ENCODE results near the gene PTPRE. TPM values are rescaled to one million over a fixed set of nuclear protein-coding genes. Genes with fewer than 3 reads are reported as not detected.

Gene PTPRE
- polyA plus RNA-seq, 1 donor from 2014 or later: 4.1 TPM

GRCh38 chr10:128027306-128027705 lies 120.4 kb downstream of the PTPRE start:
- no peaks in the 10 kb centered on the region for H3F3A ChIP-seq (ENCODE audit: insufficient read depth, low read length, poor library complexity, severe bottlenecking)
- TF ChIP-seq POLR2AphosphoS5 (IDR thresholded peaks at IDR 0.05) (no peak), RAD21 (conservative IDR thresholded peaks at IDR 0.05) (no peak), MXI1 (conservative IDR thresholded peaks at IDR 0.05; ENCODE audit: poor library complexity, severe bottlenecking) (no peak), SMC3 (conservative IDR thresholded peaks at IDR 0.05; ENCODE audit: poor library complexity) (no peak), REST (IDR thresholded peaks at IDR 0.05; ENCODE audit: borderline replicate concordance) (no peak), CTCF (IDR thresholded peaks at IDR 0.05; ENCODE audit: poor library complexity, severe bottlenecking) (no peak), EP300 (conservative IDR thresholded peaks at IDR 0.05; ENCODE audit: poor library complexity, severe bottlenecking) (no peak), TAF1 (IDR thresholded peaks at IDR 0.05; ENCODE audit: low read depth) (no peak), EZH2 (IDR thresholded peaks at IDR 0.05; ENCODE audit: borderline replicate concordance, insufficient read depth, low read length, poor library complexity, severe bottlenecking) (no peak)

GRCh38 chr10:128027822-128028507 lies 121.1 kb downstream of the PTPRE start:
- H3K9me2 ChIP-seq (ENCODE audit: insufficient read depth, low read length): no peaks in the 10 kb centered on the region
- no peak overlapping the region for H3K4me2 ChIP-seq (ENCODE audit: low read length)
- H3K27me3 ChIP-seq (ENCODE audit: insufficient read depth, low read depth, low read length): no peaks in the 10 kb centered on the region
- no peaks in the 10 kb centered on the region for H3K79me2 ChIP-seq (replicated peaks; ENCODE audit: insufficient read depth, low read length)
- H3K27ac ChIP-seq (ENCODE audit: low read length): no peak overlapping the region
- no peaks in the 10 kb centered on the region for H4K20me1 ChIP-seq (ENCODE audit: insufficient read depth)
- no peak overlapping the region for H3K9ac ChIP-seq (ENCODE audit: low read length)
- no peaks in the 10 kb centered on the region for H3K36me3 ChIP-seq (ENCODE audit: insufficient read depth, low read length)
- H3K9me3 ChIP-seq (ENCODE audit: low read length): no peaks in the 10 kb centered on the region
- no peaks in the 10 kb centered on the region for H3F3A ChIP-seq (ENCODE audit: insufficient read depth, low read length, poor library complexity, severe bottlenecking)
- no peak for TF ChIP-seq TAF1 (IDR thresholded peaks at IDR 0.05; ENCODE audit: low read depth)
- no peak for TF ChIP-seq RAD21 (conservative IDR thresholded peaks at IDR 0.05)
- TF ChIP-seq EZH2 (IDR thresholded peaks at IDR 0.05; ENCODE audit: borderline replicate concordance, insufficient read depth, low read length, poor library complexity, severe bottlenecking): no peak
- TF ChIP-seq EP300 (conservative IDR thresholded peaks at IDR 0.05; ENCODE audit: poor library complexity, severe bottlenecking): no peak
- no peak for TF ChIP-seq POLR2AphosphoS5 (IDR thresholded peaks at IDR 0.05)
- no peak for TF ChIP-seq SMC3 (conservative IDR thresholded peaks at IDR 0.05; ENCODE audit: poor library complexity)
- TF ChIP-seq CTCF (IDR thresholded peaks at IDR 0.05; ENCODE audit: poor library complexity, severe bottlenecking): no peak
- no peak for TF ChIP-seq REST (IDR thresholded peaks at IDR 0.05; ENCODE audit: borderline replicate concordance)
- TF ChIP-seq MXI1 (conservative IDR thresholded peaks at IDR 0.05; ENCODE audit: poor library complexity, severe bottlenecking): no peak
- H3K4me3 ChIP-seq (ENCODE audit: low read length): no peak overlapping the region
- H2AFZ ChIP-seq (ENCODE audit: low read depth, low read length): no peak overlapping the region

More at GRCh38 chr10:128027306-128027705, 120.4 kb downstream of the PTPRE start:
- Histone ChIP-seq H3K4me3 (ENCODE audit: low read length) (no peak overlapping the region), H3K9me3 (ENCODE audit: low read length) (no peaks in the 10 kb centered on the region), H3K9me2 (ENCODE audit: insufficient read depth, low read length) (no peaks in the 10 kb centered on the region), H3K36me3 (ENCODE audit: insufficient read depth, low read length) (no peaks in the 10 kb centered on the region), H3K9ac (ENCODE audit: low read length) (no peak overlapping the region), H3K27me3 (ENCODE audit: insufficient read depth, low read depth, low read length) (no peaks in the 10 kb centered on the region), H3K27ac (ENCODE audit: low read length) (no peak overlapping the region), H4K20me1 (ENCODE audit: insufficient read depth) (no peaks in the 10 kb centered on the region), H3K79me2 (replicated peaks; ENCODE audit: insufficient read depth, low read length) (no peaks in the 10 kb centered on the region), H2AFZ (ENCODE audit: low read depth, low read length) (no peak overlapping the region), H3K4me2 (ENCODE audit: low read length) (no peak overlapping the region)

Measured in neural cell (in vitro differentiated cells).